Calu3 (cell line): Measurements from ENCODE around the gene SNAPC2. TPM values are rescaled to one million over a fixed set of nuclear protein-coding genes. Genes with fewer than 3 reads are reported as not detected.
"Not testable (repeated sequence)": the region's sequence is repeated elsewhere in the genome, so short reads cannot be mapped to it uniquely, and the experiment has no call there.

Experiments
- BruUV-seq: library from RNA; stranded (reverse); fragments of 400-500 nt; replicated peaks from 2 replicates; lab custom pipeline; 2021; lab: Mats Ljungman, UMichigan
- CTCF ChIA-PET: fragments of 300-600 bp; sonication (Branson Sonifier 250); formaldehyde crosslinking; loops from one replicate; lab custom pipeline; 2022; ENCODE audit warnings: antibody characterized with exemption; lab: Charles Lee
- DNase-seq: peaks from one replicate; pipeline ENCODE4 v3.0.0; 2022
- H3K27ac Mint-ChIP-seq: one replicate; pipeline ENCODE4 v1.8.0; 2022; ENCODE audit warnings: mixed read lengths; ENCODE audit not compliant: unreplicated experiment
- H3K27me3 Mint-ChIP-seq: one replicate; pipeline ENCODE4 v1.8.0; 2022; ENCODE audit warnings: mixed read lengths; ENCODE audit not compliant: unreplicated experiment
- H3K36me3 Mint-ChIP-seq: one replicate; pipeline ENCODE4 v1.8.0; 2022; ENCODE audit warnings: mild to moderate bottlenecking, moderate library complexity, mixed read lengths; ENCODE audit not compliant: insufficient read depth, unreplicated experiment
- H3K4me1 Mint-ChIP-seq: one replicate; pipeline ENCODE4 v1.8.0; 2022; ENCODE audit warnings: mild to moderate bottlenecking, low read depth, mixed read lengths; ENCODE audit not compliant: unreplicated experiment
- H3K4me3 Mint-ChIP-seq: one replicate; pipeline ENCODE4 v1.8.0; 2022; ENCODE audit warnings: mild to moderate bottlenecking, low read depth, moderate library complexity, mixed read lengths; ENCODE audit not compliant: unreplicated experiment
- H3K9me3 Mint-ChIP-seq: one replicate; pipeline ENCODE4 v1.8.0; 2022; ENCODE audit warnings: low read depth, mixed read lengths; ENCODE audit not compliant: unreplicated experiment
- CTCF ChIP-seq: fragments of 200-600 bp; IDR thresholded peaks from one replicate; pipeline ENCODE4 v1.8.0; 2022; ENCODE audit warnings: antibody characterized with exemption; ENCODE audit not compliant: unreplicated experiment
- intact Hi-C: fragments of 100-400 bp; cut with micrococcal nuclease; formaldehyde crosslinking; loops from one replicate; pipeline ENCODE4 v1.10.0; 2022; ENCODE audit not compliant: unreplicated experiment
- total RNA-seq: library from RNA; stranded (reverse); gene quantifications from 2 replicates; pipeline ENCODE4 v1.2.3, GENCODE V29; 2022

SNAPC2 gene
- total RNA-seq, 1 experiment from 2014 or later, result 12.1 TPM

DNA sequence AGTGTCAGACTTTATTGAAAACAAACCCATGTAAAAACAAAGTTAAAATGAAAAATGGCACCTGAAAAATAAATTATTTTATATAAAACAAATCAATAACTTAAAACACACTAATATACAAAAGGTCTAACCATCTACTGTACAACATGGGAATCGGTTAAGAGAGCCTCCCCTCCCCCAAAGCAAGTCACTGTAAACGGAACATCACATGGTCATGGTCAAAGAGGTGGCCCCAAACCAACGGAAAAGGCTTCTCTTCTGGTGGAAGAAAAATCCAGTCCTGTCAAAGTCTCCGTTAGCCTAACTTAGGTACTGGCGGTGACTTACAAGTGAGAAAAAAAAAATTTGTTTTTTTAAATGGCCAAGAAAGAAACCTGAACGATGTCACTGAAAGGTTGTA lies 39.1 kb downstream of the SNAPC2 start:
- Mint-ChIP-seq H3K27ac (no peak overlapping the region), H3K4me1 (no peaks in the 10 kb centered on the region), H3K4me3 (no peak overlapping the region), H3K36me3 (peaks cover 6% of the 10 kb centered on the region), H3K9me3 (no peaks in the 10 kb centered on the region), H3K27me3 (no peaks in the 10 kb centered on the region)
- BruUV-seq, result no TSS peak
- intact Hi-C loops, result no loop called here
- no peak for DNase-seq
- CTCF ChIA-PET, result no interaction called here
- TF ChIP-seq CTCF, result no peak

DNA sequence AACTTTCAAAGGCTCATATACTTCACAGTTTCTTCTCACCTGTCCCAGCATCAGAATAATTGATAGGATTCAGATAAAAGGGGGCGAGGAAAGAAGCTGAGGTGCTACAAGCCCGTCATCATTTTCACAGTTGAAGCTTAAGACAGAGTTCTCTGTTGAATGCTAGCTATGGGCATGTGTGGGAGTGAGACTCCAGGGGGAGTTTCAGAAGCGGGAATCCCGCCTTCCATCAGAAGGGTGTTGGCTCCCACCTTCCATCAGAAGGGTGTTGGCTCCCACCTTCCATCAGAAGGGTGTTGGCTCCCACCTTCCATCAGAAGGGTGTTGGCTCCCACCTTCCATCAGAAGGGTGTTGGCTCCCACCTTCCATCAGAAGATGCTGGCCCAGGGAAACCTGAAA lies 40.9 kb downstream of the SNAPC2 start:
- CTCF ChIA-PET, H3K27me3 Mint-ChIP-seq, DNase-seq, H3K9me3 Mint-ChIP-seq, intact Hi-C loops, BruUV-seq, H3K4me1 Mint-ChIP-seq, H3K27ac Mint-ChIP-seq, H3K4me3 Mint-ChIP-seq: not testable (repeated sequence)
- H3K36me3 Mint-ChIP-seq, result peaks cover 14% of the 10 kb centered on the region

DNA sequence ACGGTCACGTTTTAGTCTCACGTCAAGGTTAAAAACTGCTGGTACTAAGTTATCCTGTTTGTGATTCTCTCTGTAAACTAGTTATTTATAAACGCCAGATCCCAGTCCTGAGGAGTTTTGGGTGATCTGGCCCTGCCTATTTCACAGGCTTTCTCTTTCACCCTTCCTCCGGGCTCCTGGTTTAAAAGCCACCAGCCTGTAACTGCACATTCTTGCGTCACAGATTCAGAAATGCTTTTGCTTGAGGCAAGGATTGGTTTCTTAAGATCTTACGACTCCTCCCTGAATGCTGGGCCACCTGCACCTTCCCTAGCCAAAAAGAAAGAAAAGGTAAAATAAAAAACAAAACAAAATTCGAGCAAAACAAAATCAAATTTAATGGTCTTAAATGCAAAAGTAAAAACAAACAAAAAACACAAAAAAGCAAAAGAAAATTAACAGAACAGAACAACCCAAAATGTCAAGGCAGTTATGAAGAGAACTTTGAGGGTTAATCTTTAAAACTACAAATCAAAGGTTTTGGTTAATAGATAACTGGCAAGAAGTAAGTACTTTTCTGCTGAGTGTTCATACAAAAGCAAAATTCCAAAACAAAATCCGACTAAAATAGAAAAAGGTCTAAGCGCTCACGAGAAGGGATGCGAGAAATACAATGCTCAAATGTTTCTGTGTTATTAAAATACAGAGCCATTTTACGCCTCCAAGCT lies 41.9 kb downstream of the SNAPC2 start:
- no peak for TF ChIP-seq CTCF
- H3K4me3 Mint-ChIP-seq, result no peak overlapping the region
- no peak for DNase-seq
- CTCF ChIA-PET, result no interaction called here
- peaks cover 14% of the 10 kb centered on the region for H3K36me3 Mint-ChIP-seq
- no peaks in the 10 kb centered on the region for H3K9me3 Mint-ChIP-seq
- BruUV-seq, result no TSS peak
- no peaks in the 10 kb centered on the region for H3K4me1 Mint-ChIP-seq
- no peaks in the 10 kb centered on the region for H3K27me3 Mint-ChIP-seq
- intact Hi-C loops, result no loop called here
- no peak overlapping the region for H3K27ac Mint-ChIP-seq

GRCh38 chr19:7962644-7963268 lies 42.6 kb downstream of the SNAPC2 start:
- no peak overlapping the region for H3K4me3 Mint-ChIP-seq
- no peak overlapping the region for H3K27ac Mint-ChIP-seq
- TSS peak; percentile 71 for BruUV-seq
- peaks cover 19% of the 10 kb centered on the region for H3K36me3 Mint-ChIP-seq
- intact Hi-C loops, result no loop called here
- no peaks in the 10 kb centered on the region for H3K27me3 Mint-ChIP-seq
- no peaks in the 10 kb centered on the region for H3K4me1 Mint-ChIP-seq
- no peak for TF ChIP-seq CTCF
- DNase-seq, result no peak
- CTCF ChIA-PET, result no interaction called here
- no peaks in the 10 kb centered on the region for H3K9me3 Mint-ChIP-seq

- no peak overlapping the region for H3K4me3 Mint-ChIP-seq
- peaks cover 19% of the 10 kb centered on the region for H3K36me3 Mint-ChIP-seq
Measured at GRCh38 chr19:7963566-7963965, 43.4 kb downstream of the SNAPC2 start.

More at GRCh38 chr19:7963566-7963965, 43.4 kb downstream of the SNAPC2 start:
- H3K9me3 Mint-ChIP-seq, result no peaks in the 10 kb centered on the region
- H3K4me1 Mint-ChIP-seq, result no peaks in the 10 kb centered on the region
- no peak overlapping the region for H3K27ac Mint-ChIP-seq
- no TSS peak for BruUV-seq
- no peak for DNase-seq
- intact Hi-C loops, result no loop called here
- TF ChIP-seq CTCF, result no peak
- CTCF ChIA-PET, result no interaction called here
- no peaks in the 10 kb centered on the region for H3K27me3 Mint-ChIP-seq
